Panc1 (cell line): ENCODE data around the gene VEGFA. TPM values are rescaled to one million over a fixed set of nuclear protein-coding genes. Genes with fewer than 3 reads are reported as not detected.

ENCODE experiments used
- ATAC-seq: fragments of 200-7000 bp; cut with Tn5 transposase; 2 replicates; pipeline ENCODE4 v1.9.1; 2020; ENCODE audit warnings: mild to moderate bottlenecking, moderate library complexity
- BruUV-seq: library from RNA; stranded (reverse); fragments of 400-500 nt; replicated peaks from 2 replicates; lab custom pipeline; 2021; lab: Mats Ljungman, UMichigan
- CTCF ChIA-PET: fragments of 300-600 bp; sonication (Branson Sonifier 250); formaldehyde crosslinking; loops from one replicate; lab custom pipeline; 2022; ENCODE audit warnings: antibody characterized with exemption; lab: Charles Lee
- POLR2A ChIA-PET: fragments of 300-600 bp; sonication (Branson Sonifier 250); formaldehyde crosslinking; loops from one replicate; lab custom pipeline; 2022; ENCODE audit warnings: antibody characterized with exemption; lab: Charles Lee
- DNase-seq: peaks from one replicate; pipeline ENCODE4 v3.0.0-alpha.2; 2010; ENCODE audit warnings: low read depth, low spot score
- H3K27ac ChIP-seq: 2 replicates; pipeline ENCODE4 v1.5.1; 2011; ENCODE audit warnings: mild to moderate bottlenecking, low read length, inconsistent platforms
- H3K27me3 ChIP-seq: fragments of 200-500 bp; sonication (Bioruptor generic); 2 replicates; pipeline ENCODE4 v1.6.0; 2014; ENCODE audit warnings: low read length, inconsistent platforms; ENCODE audit not compliant: control insufficient read depth, insufficient read depth
- H3K36me3 ChIP-seq: fragments of 200-500 bp; sonication (Bioruptor generic); 2 replicates; pipeline ENCODE4 v1.5.1; 2014; ENCODE audit warnings: inconsistent platforms, mild to moderate bottlenecking, low read length, moderate library complexity; ENCODE audit not compliant: control insufficient read depth, insufficient read depth
- H3K4me1 ChIP-seq: 2 replicates; pipeline ENCODE4 v1.5.1; 2011; ENCODE audit warnings: inconsistent platforms, mild to moderate bottlenecking, low read length, moderate library complexity; ENCODE audit not compliant: control insufficient read depth, insufficient read depth
- H3K4me3 ChIP-seq, 2 experiments: 2 replicates each; pipeline ENCODE4 v1.5.1; 2011 to 2012; ENCODE audit warnings: low read depth in 2 of 2, low read length in 2 of 2, mild to moderate bottlenecking in 2 of 2, inconsistent platforms in 1 of 2, moderate library complexity in 1 of 2
- H3K9me3 ChIP-seq: fragments of 200-500 bp; sonication (Bioruptor generic); 2 replicates; pipeline ENCODE4 v1.5.1; 2014; ENCODE audit warnings: low read depth, mild to moderate bottlenecking, inconsistent platforms, low read length, moderate library complexity; ENCODE audit not compliant: control insufficient read depth, insufficient read depth
- POLR2AphosphoS5 ChIP-seq: IDR thresholded peaks from 2 replicates; pipeline ENCODE4 v1.6.1; 2012; ENCODE audit warnings: mild to moderate bottlenecking, low read depth, low read length, moderate library complexity
- SIN3A ChIP-seq: IDR thresholded peaks from 2 replicates; pipeline ENCODE4 v1.6.1; 2012; ENCODE audit warnings: low read depth, mild to moderate bottlenecking, low read length, moderate library complexity, borderline replicate concordance; ENCODE audit not compliant: insufficient read depth
- TCF7L2 ChIP-seq: IDR thresholded peaks from 2 replicates; pipeline ENCODE4 v1.6.1; 2011; ENCODE audit warnings: mild to moderate bottlenecking, low read depth, low read length, inconsistent platforms
- in situ Hi-C: cut with HindIII; loops from 2 replicates; pipeline ENCODE4 v1.10.0; 2016; ENCODE audit warnings: low sequenced_read_pairs, low pct_unique_long_range_greater_than_20kb
- intact Hi-C: fragments of 100-400 bp; cut with micrococcal nuclease; formaldehyde crosslinking; loops from one replicate; pipeline ENCODE4 v1.10.0; 2022; ENCODE audit not compliant: unreplicated experiment
- total RNA-seq: library from RNA; stranded (reverse); gene quantifications from one replicate; pipeline ENCODE4 v1.2.1, GENCODE V29; 2021; ENCODE audit not compliant: unreplicated experiment
- TF ChIP-seq, protein P1 (sequence below): fragments of 450-650 bp; IDR thresholded peaks from 2 replicates; pipeline ENCODE4 v1.5.1; 2017; ENCODE audit warnings: mild to moderate bottlenecking
- TF ChIP-seq, protein P2 (sequence below), 2 experiments: IDR thresholded peaks; 2 replicates each; pipeline ENCODE4 v1.6.1; 2011 to 2012; ENCODE audit warnings: low read depth in 2 of 2, control low read depth in 1 of 2, low read length in 1 of 2, mild to moderate bottlenecking in 1 of 2, moderate library complexity in 1 of 2; ENCODE audit not compliant: insufficient read depth in 1 of 2

The VEGFA gene
- total RNA-seq, 1 experiment from 2014 or later, result 98.7 TPM

DNA sequence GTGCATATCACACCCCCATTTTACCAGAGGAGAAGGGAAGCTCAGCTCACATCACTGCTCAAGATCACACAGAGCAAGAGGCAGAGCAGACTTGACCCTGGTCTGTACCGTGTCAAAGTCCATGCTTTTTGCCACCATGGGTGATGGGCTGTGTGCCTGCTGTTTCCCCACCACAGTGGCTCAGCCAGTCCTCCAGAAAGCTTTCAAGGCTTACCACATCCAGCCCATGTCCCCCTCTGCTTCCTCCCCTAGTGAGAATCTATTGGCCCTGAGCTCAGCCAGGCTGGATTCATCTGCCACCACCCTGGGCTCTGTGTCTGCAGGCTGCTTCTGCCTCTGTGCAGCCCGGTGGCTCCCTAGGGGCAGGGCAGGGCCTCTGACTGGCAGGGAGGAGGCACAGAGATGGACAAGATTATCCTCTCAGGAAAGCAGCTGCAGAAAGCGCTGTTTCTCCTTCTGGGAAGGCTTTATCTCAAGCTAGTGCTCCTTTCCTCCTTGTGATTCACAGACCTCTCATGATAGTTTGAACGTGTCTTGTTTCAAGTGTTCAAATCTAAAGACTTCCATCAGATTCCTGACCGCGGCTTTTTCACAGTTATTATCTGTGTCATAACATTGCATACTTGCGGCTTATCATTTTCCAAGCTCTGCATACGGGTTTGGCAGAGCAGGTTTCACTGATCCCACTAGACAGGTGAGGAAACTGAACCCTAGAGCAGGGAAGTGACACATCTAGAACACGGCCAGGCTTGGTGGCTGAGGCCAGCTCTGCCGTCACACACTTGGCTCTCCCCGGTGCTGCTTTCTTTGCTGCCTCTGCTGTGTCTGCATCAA is 37.4 kb downstream of the VEGFA start:
- intact Hi-C loops (no loop called here), in situ Hi-C loops (no loop called here)
- Histone ChIP-seq H3K27me3 (no peaks in the 10 kb centered on the region), H3K9me3 (no peaks in the 10 kb centered on the region), H3K4me1 (no peaks in the 10 kb centered on the region), H3K4me3 (no peak overlapping the region), H3K27ac (no peak overlapping the region), H3K36me3 (no peaks in the 10 kb centered on the region)
- DNase-seq (no peak), ATAC-seq (peak; percentile 55; the same call in 1 of the 2 replicates)
- CTCF ChIA-PET, result no interaction called here
- TF ChIP-seq SIN3A, result no peak
- TF ChIP-seq, protein P1, sequence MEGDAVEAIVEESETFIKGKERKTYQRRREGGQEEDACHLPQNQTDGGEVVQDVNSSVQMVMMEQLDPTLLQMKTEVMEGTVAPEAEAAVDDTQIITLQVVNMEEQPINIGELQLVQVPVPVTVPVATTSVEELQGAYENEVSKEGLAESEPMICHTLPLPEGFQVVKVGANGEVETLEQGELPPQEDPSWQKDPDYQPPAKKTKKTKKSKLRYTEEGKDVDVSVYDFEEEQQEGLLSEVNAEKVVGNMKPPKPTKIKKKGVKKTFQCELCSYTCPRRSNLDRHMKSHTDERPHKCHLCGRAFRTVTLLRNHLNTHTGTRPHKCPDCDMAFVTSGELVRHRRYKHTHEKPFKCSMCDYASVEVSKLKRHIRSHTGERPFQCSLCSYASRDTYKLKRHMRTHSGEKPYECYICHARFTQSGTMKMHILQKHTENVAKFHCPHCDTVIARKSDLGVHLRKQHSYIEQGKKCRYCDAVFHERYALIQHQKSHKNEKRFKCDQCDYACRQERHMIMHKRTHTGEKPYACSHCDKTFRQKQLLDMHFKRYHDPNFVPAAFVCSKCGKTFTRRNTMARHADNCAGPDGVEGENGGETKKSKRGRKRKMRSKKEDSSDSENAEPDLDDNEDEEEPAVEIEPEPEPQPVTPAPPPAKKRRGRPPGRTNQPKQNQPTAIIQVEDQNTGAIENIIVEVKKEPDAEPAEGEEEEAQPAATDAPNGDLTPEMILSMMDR, result no peak
- TF ChIP-seq POLR2AphosphoS5, result no peak
- TF ChIP-seq, protein P2, sequence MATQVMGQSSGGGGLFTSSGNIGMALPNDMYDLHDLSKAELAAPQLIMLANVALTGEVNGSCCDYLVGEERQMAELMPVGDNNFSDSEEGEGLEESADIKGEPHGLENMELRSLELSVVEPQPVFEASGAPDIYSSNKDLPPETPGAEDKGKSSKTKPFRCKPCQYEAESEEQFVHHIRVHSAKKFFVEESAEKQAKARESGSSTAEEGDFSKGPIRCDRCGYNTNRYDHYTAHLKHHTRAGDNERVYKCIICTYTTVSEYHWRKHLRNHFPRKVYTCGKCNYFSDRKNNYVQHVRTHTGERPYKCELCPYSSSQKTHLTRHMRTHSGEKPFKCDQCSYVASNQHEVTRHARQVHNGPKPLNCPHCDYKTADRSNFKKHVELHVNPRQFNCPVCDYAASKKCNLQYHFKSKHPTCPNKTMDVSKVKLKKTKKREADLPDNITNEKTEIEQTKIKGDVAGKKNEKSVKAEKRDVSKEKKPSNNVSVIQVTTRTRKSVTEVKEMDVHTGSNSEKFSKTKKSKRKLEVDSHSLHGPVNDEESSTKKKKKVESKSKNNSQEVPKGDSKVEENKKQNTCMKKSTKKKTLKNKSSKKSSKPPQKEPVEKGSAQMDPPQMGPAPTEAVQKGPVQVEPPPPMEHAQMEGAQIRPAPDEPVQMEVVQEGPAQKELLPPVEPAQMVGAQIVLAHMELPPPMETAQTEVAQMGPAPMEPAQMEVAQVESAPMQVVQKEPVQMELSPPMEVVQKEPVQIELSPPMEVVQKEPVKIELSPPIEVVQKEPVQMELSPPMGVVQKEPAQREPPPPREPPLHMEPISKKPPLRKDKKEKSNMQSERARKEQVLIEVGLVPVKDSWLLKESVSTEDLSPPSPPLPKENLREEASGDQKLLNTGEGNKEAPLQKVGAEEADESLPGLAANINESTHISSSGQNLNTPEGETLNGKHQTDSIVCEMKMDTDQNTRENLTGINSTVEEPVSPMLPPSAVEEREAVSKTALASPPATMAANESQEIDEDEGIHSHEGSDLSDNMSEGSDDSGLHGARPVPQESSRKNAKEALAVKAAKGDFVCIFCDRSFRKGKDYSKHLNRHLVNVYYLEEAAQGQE (IDR thresholded peaks at IDR 0.05; ENCODE audit: insufficient read depth in 1 of 2, low read depth in 2 of 2, low read length in 1 of 2), result no peak
- TF ChIP-seq TCF7L2, result no peak
- POLR2A ChIA-PET, result interaction anchor here (0.5 kb wide), 1 partner anchor 132 kb away, joined by 4 read pairs; no protein-coding TSS in a partner anchor
- no TSS peak for BruUV-seq

DNA sequence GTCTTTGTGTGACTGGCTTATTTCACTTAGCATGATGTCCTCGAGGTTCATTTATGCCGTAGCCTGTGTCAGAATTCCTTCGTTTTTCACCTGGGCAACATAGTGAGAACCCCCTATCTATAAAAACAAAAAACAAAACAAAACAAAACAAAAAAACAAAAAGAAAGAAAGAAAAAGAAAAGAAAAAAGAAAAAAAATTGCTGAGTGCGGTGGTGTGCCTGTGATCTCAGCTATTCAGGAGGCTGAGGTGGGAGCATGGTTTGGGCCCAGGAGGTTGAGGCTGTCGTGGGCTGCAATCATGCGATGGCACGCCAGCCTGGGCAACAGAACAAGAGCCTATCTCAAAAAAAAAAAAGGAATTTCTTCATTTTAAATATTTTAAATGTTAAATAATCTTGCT is 38.4 kb downstream of the VEGFA start:
- H3K4me3 ChIP-seq, result no peak overlapping the region
- no peaks in the 10 kb centered on the region for H3K4me1 ChIP-seq
- no peaks in the 10 kb centered on the region for H3K36me3 ChIP-seq
- in situ Hi-C loops, result no loop called here
- DNase-seq, result no peak
- ATAC-seq, result no peak
- no peaks in the 10 kb centered on the region for H3K27me3 ChIP-seq
- H3K9me3 ChIP-seq, result no peaks in the 10 kb centered on the region
- TF ChIP-seq POLR2AphosphoS5 (no peak), TCF7L2 (no peak), SIN3A (no peak)
- TF ChIP-seq, protein P2 (IDR thresholded peaks at IDR 0.05; ENCODE audit: insufficient read depth in 1 of 2, low read depth in 2 of 2, low read length in 1 of 2), result no peak
- TF ChIP-seq, protein P1, result no peak
- BruUV-seq, result no TSS peak
- ChIA-PET POLR2A (no interaction called here), CTCF (no interaction called here)
- intact Hi-C loops, result no loop called here
- H3K27ac ChIP-seq, result no peak overlapping the region
